PC-3 (cell line): ENCODE measurements around the gene ADARB2.

Experiments
- EZH2 ChIP-seq: fragments of 300-600 bp; sonication (generic); IDR thresholded peaks from one replicate; pipeline ENCODE4 v1.6.1; 2017; ENCODE audit warnings: antibody characterized with exemption, mild to moderate bottlenecking, low read length; ENCODE audit not compliant: unreplicated experiment
- EZH2phosphoT487 ChIP-seq: fragments of 300-600 bp; sonication (generic); IDR thresholded peaks from 2 replicates; pipeline ENCODE4 v1.6.1; 2018; ENCODE audit warnings: mild to moderate bottlenecking, antibody characterized with exemption, low read length, borderline replicate concordance
- TF ChIP-seq, protein P1 (sequence below): fragments of 300-600 bp; sonication (generic); conservative IDR thresholded peaks from 2 replicates; pipeline ENCODE4 v1.5.1; 2017; ENCODE audit warnings: antibody characterized with exemption, low read depth, mild to moderate bottlenecking, low read length

GRCh38 chr10:1348773-1349050 is 388.6 kb downstream of the ADARB2 start:
- TF ChIP-seq EZH2 (no peak), EZH2phosphoT487 (no peak)
- TF ChIP-seq, protein P1, sequence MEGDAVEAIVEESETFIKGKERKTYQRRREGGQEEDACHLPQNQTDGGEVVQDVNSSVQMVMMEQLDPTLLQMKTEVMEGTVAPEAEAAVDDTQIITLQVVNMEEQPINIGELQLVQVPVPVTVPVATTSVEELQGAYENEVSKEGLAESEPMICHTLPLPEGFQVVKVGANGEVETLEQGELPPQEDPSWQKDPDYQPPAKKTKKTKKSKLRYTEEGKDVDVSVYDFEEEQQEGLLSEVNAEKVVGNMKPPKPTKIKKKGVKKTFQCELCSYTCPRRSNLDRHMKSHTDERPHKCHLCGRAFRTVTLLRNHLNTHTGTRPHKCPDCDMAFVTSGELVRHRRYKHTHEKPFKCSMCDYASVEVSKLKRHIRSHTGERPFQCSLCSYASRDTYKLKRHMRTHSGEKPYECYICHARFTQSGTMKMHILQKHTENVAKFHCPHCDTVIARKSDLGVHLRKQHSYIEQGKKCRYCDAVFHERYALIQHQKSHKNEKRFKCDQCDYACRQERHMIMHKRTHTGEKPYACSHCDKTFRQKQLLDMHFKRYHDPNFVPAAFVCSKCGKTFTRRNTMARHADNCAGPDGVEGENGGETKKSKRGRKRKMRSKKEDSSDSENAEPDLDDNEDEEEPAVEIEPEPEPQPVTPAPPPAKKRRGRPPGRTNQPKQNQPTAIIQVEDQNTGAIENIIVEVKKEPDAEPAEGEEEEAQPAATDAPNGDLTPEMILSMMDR = no peak
